Right lobe of liver (tissue), 6 donors: ENCODE data around the gene ADGRL3. TPM values are rescaled to one million over a fixed set of nuclear protein-coding genes. Genes with fewer than 3 reads are reported as not detected.

Experiments
- ATAC-seq, 4 donors: fragments of 200-7000 bp; cut with Tn5 transposase; one replicate each; pipeline ENCODE4 v1.9.1; 2020; ENCODE audit warnings: mild to moderate bottlenecking in 4 of 4, moderate library complexity in 4 of 4
- DNase-seq, 3 donors: peaks; one replicate each; pipeline ENCODE4 v3.0.0-alpha.2; 2020
- H3K27ac ChIP-seq, 3 donors: fragments of 200-600 bp; one replicate each; pipeline ENCODE4 v1.8.0; 2022
- H3K27me3 ChIP-seq, 2 donors: fragments of 200-600 bp; one replicate each; pipeline ENCODE4 v1.8.0; 2022
- H3K36me3 ChIP-seq, 4 donors: fragments of 200-600 bp; sonication (generic) in 1 of 4; one replicate each; pipeline versions ENCODE4 v1.5.1 to v1.8.0; 2017 to 2022; ENCODE audit warnings: control low read depth in 1 of 4
- H3K4me1 ChIP-seq, 4 donors: fragments of 200-600 bp; sonication (generic) in 1 of 4; one replicate each; pipeline versions ENCODE4 v1.5.1 to v1.8.0; 2017 to 2022; ENCODE audit warnings: control low read depth in 1 of 4
- H3K4me3 ChIP-seq, 3 donors: fragments of 200-600 bp; one replicate each; pipeline ENCODE4 v1.8.0; 2022
- H3K9me3 ChIP-seq, 4 donors: fragments of 200-600 bp; sonication (generic) in 1 of 4; one replicate each; pipeline versions ENCODE4 v1.5.1 to v1.8.0; 2017 to 2022; ENCODE audit warnings: control low read depth in 1 of 4
- POLR2A ChIP-seq: fragments of 450-650 bp; IDR thresholded peaks from one replicate; pipeline ENCODE4 v1.6.1; 2017; ENCODE audit warnings: antibody characterized with exemption, mild to moderate bottlenecking
- WGBS: methylation state at CpG from one replicate; pipeline ENCODE4 v1.1.6; 2018; ENCODE audit warnings: low coverage, low lambda C conversion rate; ENCODE audit not compliant: insufficient coverage; ENCODE audit errors: missing lambda C conversion rate; 5-methylcytosine and 5-hydroxymethylcytosine counted together
- intact Hi-C, 2 donors: fragments of 100-400 bp; cut with DNase I; formaldehyde crosslinking; loops; one replicate each; pipeline versions ENCODE4 v1.11.2 to v1.14.1; 2022
- total RNA-seq, 6 experiments: library from RNA; depleted of rRNA in 2 of 6; stranded (reverse); fragments of >200 nt in 2 of 6; fragmentation: NEBNext Ultra II Directional in 3 of 6; extraction: Animal tissue kit (Norgen Biotek cat#: 25700) in 3 of 6; gene quantifications; one replicate each; pipeline versions ENCODE4 v1.1.0 to v1.2.4, GENCODE V29; 2016 to 2023
- TF ChIP-seq, protein P1 (sequence below), 4 donors: fragments of 200-600 bp in 3 of 4; fragments of 450-650 bp in 1 of 4; IDR thresholded peaks; one replicate each; pipeline versions ENCODE4 v1.5.1 to v1.8.0; 2016 to 2022; ENCODE audit warnings: antibody characterized with exemption in 4 of 4, mild to moderate bottlenecking in 2 of 4
- donor health status: DM: no; HTN: yes; CAD: no.
- donor health status: DM: no; HTN: no; CAD: no.
- donor health status: DM: no; HTN: no; CAD: no.
- donor health status: DM: no; HTN: yes; CAD: no.
- donor health status: DM: no; HTN: yes; CAD: no.

The ADGRL3 gene
- total RNA-seq, 6 experiments from 2014 or later = 0.06 to 1.1 (median 0.35) TPM

GRCh38 chr4:61549336-61549735 is 349.2 kb downstream of the ADGRL3 start:
- no peaks in the 10 kb centered on the region for H3K36me3 ChIP-seq
- TF ChIP-seq, protein P1, sequence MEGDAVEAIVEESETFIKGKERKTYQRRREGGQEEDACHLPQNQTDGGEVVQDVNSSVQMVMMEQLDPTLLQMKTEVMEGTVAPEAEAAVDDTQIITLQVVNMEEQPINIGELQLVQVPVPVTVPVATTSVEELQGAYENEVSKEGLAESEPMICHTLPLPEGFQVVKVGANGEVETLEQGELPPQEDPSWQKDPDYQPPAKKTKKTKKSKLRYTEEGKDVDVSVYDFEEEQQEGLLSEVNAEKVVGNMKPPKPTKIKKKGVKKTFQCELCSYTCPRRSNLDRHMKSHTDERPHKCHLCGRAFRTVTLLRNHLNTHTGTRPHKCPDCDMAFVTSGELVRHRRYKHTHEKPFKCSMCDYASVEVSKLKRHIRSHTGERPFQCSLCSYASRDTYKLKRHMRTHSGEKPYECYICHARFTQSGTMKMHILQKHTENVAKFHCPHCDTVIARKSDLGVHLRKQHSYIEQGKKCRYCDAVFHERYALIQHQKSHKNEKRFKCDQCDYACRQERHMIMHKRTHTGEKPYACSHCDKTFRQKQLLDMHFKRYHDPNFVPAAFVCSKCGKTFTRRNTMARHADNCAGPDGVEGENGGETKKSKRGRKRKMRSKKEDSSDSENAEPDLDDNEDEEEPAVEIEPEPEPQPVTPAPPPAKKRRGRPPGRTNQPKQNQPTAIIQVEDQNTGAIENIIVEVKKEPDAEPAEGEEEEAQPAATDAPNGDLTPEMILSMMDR (IDR thresholded peaks at IDR 0.05) = no peak
- TF ChIP-seq POLR2A = no peak
- intact Hi-C loops = no loop called here
- DNase-seq (no peak), ATAC-seq (no peak)
- H3K4me3 ChIP-seq = no peak overlapping the region
- H3K27me3 ChIP-seq = no peaks in the 10 kb centered on the region
- no peaks in the 10 kb centered on the region for H3K4me1 ChIP-seq
- no peaks in the 10 kb centered on the region for H3K9me3 ChIP-seq
- 97% methylated on average over 2 of the region's 2 CpGs for WGBS
- no peak overlapping the region for H3K27ac ChIP-seq

DNA sequence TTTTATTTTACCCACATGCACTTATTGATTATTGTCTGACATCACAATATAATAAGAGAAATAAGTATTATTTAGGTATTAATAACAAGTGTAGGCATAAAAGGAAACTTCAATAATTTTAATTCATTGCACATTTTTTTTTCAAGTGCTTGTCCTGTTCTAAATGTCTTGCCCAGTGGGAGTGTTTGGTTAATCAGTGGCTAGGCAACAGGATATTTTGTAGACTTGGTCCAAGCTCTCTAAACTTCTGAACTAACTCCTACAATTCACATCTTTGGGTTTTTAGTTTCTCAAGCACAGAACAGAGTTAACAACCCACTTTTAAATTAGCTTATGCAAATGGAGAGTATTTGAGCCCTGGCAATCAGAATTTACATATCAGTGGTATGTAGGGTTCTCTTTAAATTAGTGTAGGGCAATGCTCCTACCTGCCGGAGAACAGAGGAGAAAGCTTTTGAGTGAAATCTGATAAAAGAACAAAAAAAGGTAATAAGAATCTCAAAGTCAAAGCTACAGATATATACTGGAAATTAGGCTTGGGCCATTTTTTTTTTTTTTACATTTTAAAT is 353.5 kb downstream of the ADGRL3 start:
- no peak overlapping the region for H3K4me3 ChIP-seq
- H3K9me3 ChIP-seq = no peaks in the 10 kb centered on the region
- no peaks in the 10 kb centered on the region for H3K36me3 ChIP-seq
- WGBS = 86% methylated on average over 1 of the region's 1 CpG
- TF ChIP-seq POLR2A = no peak
- TF ChIP-seq, protein P1 (IDR thresholded peaks at IDR 0.05) = no peak
- no peak overlapping the region for H3K27ac ChIP-seq
- DNase-seq (no peak), ATAC-seq (no peak)
- H3K27me3 ChIP-seq = no peaks in the 10 kb centered on the region
- intact Hi-C loops = no loop called here
- no peaks in the 10 kb centered on the region for H3K4me1 ChIP-seq

GRCh38 chr4:61555789-61556188 is 355.7 kb downstream of the ADGRL3 start:
- H3K4me1 ChIP-seq = no peaks in the 10 kb centered on the region

GRCh38 chr4:61556277-61556676 is 356.2 kb downstream of the ADGRL3 start:
- TF ChIP-seq POLR2A = no peak
- TF ChIP-seq, protein P1 (IDR thresholded peaks at IDR 0.05) = no peak
- H3K27me3 ChIP-seq = no peaks in the 10 kb centered on the region
- no peaks in the 10 kb centered on the region for H3K4me1 ChIP-seq
- no peak for DNase-seq
- no peak overlapping the region for H3K4me3 ChIP-seq
- ATAC-seq = peak in 1 of 4 donors; percentile 77
- no peak overlapping the region for H3K27ac ChIP-seq
- H3K9me3 ChIP-seq = no peaks in the 10 kb centered on the region
- WGBS = 20% methylated on average over 1 of the region's 1 CpG
- no peaks in the 10 kb centered on the region for H3K36me3 ChIP-seq
- intact Hi-C loops = no loop called here

More at GRCh38 chr4:61555789-61556188, 355.7 kb downstream of the ADGRL3 start:
- Histone ChIP-seq H3K27me3 (no peaks in the 10 kb centered on the region), H3K27ac (no peak overlapping the region), H3K9me3 (no peaks in the 10 kb centered on the region), H3K4me3 (no peak overlapping the region), H3K36me3 (no peaks in the 10 kb centered on the region)
- intact Hi-C loops = no loop called here
- 19% methylated on average over 3 of the region's 3 CpGs for WGBS
- DNase-seq (no peak), ATAC-seq (peak in 1 of 4 donors; percentile 34)
- no peak for TF ChIP-seq POLR2A
- TF ChIP-seq, protein P1 (IDR thresholded peaks at IDR 0.05) = no peak
